ENCODE results near the gene ZBTB17. TPM values are rescaled to one million over a fixed set of nuclear protein-coding genes. Genes with fewer than 3 reads are reported as not detected.

Gene ZBTB17
- total and polyA plus RNA-seq, 10 of the 15 experiments (the other 5 are each of a cell fraction or from before 2014, with no cell fraction given) = 0.87 to 59.4 (median 38.7) TPM

GRCh38 chr1:15900662-15901279 is 75.1 kb downstream of the ZBTB17 start:
- H4K20me1 ChIP-seq (ENCODE audit: control insufficient read depth, insufficient read depth) = no peaks in the 10 kb centered on the region
- TF ChIP-seq CEBPZ (IDR thresholded peaks at IDR 0.05; ENCODE audit: low read depth, low read length) (no peak), ZBTB40 (IDR thresholded peaks at IDR 0.05; ENCODE audit: borderline replicate concordance) (no peak), RAD21 (IDR thresholded peaks at IDR 0.05; ENCODE audit: insufficient read depth, low read depth, low read length) (no peak), ZNF24 (IDR thresholded peaks at IDR 0.05) (no peak), IRF4 (IDR thresholded peaks at IDR 0.05; ENCODE audit: low read depth, low read length) (no peak), ATF2 (IDR thresholded peaks at IDR 0.05; ENCODE audit: low read length) (no peak), KDM1A (IDR thresholded peaks at IDR 0.05; ENCODE audit: borderline replicate concordance) (no peak), RELB (IDR thresholded peaks at IDR 0.05; ENCODE audit: low read depth) (no peak), POLR2A (IDR thresholded peaks at IDR 0.05; ENCODE audit: low read depth, low read length) (no peak), HCFC1 (IDR thresholded peaks at IDR 0.05; ENCODE audit: low read length) (no peak), CHD4 (IDR thresholded peaks at IDR 0.05) (no peak), NFYB (IDR thresholded peaks at IDR 0.05; ENCODE audit: insufficient read depth, low read depth, low read length) (no peak), RBBP5 (conservative IDR thresholded peaks at IDR 0.05) (no peak), ZBED1 (IDR thresholded peaks at IDR 0.05; ENCODE audit: borderline replicate concordance) (no peak)

More at GRCh38 chr1:15900662-15901279, 75.1 kb downstream of the ZBTB17 start:
- no peak overlapping the region for H3K4me3 ChIP-seq
- BruUV-seq (replicated peaks) = no TSS peak
- WGBS (ENCODE audit: insufficient coverage, insufficient replicate concordance, low lambda C conversion rate, missing lambda C conversion rate) = 89% methylated on average over 8 of the region's 8 CpGs
- RAD21 ChIA-PET (ENCODE audit: unreplicated experiment) = no interaction called here
- POLR2A ChIA-PET = interaction anchor here (1.5 kb wide), 1 partner anchor 66 kb away, joined by 3 read pairs; no protein-coding TSS in a partner anchor
- H3K9ac ChIP-seq (ENCODE audit: control insufficient read depth, insufficient read depth, low read length) = no peak overlapping the region
- DNase-seq (ENCODE audit: low read depth, low spot score) (no peak), ATAC-seq (no peak), FAIRE-seq (no peak)
- CTCF ChIA-PET = interaction anchor here (0.9 to 1.4 kb wide), 3 partner anchors 9 to 86 kb away, joined by 3 to 4 read pairs (median 3); no protein-coding TSS in a partner anchor
- intact Hi-C loops (cut with micrococcal nuclease; ENCODE audit: unreplicated experiment) (no loop called here), in situ Hi-C loops (cut with MboI) (no loop called here)
- no peaks in the 10 kb centered on the region for H3K27me3 ChIP-seq (replicated peaks in 1 of 2; ENCODE audit: control insufficient read depth in 2 of 2, insufficient read depth in 2 of 2, low read length in 1 of 2)
- H3K36me3 ChIP-seq (ENCODE audit: control insufficient read depth in 2 of 2, insufficient read depth in 2 of 2, low read length in 1 of 2) = peaks cover 0 to 3% of the 10 kb centered on the region in 2 experiments; a peak in 2 of 4 replicates
- H3K27ac ChIP-seq (ENCODE audit: control insufficient read depth, insufficient read depth) = no peak overlapping the region
- no peaks in the 10 kb centered on the region for H3K9me3 ChIP-seq (replicated peaks; ENCODE audit: control insufficient read depth, insufficient read depth, low read length)
- H3K4me2 ChIP-seq (ENCODE audit: control insufficient read depth, insufficient read depth) = no peak overlapping the region
- H3K79me2 ChIP-seq (ENCODE audit: control insufficient read depth, insufficient read depth, low read length) = peaks cover 73% of the 10 kb centered on the region
- SMC1A ChIA-PET (ENCODE audit: uncharacterized antibody, unreplicated experiment) = interaction anchor here (0.6 kb wide), 2 partner anchors 23 to 63 kb away, joined by 3 read pairs; no protein-coding TSS in a partner anchor
- no peaks in the 10 kb centered on the region; the same call in 1 of the 2 replicates for H3K4me1 ChIP-seq (ENCODE audit: control insufficient read depth, insufficient read depth, low read length)
- H2AFZ ChIP-seq (ENCODE audit: control insufficient read depth, low read depth, low read length) = no peak overlapping the region
